Suppressor macrophage (primary cell): Measurements from ENCODE around the gene ERVK3-1.

Experiments
- DNase-seq, 4 experiments: peaks; one replicate each; pipeline ENCODE4 v3.0.0-alpha.2; 2020 to 2022

Gene ERVK3-1

DNA sequence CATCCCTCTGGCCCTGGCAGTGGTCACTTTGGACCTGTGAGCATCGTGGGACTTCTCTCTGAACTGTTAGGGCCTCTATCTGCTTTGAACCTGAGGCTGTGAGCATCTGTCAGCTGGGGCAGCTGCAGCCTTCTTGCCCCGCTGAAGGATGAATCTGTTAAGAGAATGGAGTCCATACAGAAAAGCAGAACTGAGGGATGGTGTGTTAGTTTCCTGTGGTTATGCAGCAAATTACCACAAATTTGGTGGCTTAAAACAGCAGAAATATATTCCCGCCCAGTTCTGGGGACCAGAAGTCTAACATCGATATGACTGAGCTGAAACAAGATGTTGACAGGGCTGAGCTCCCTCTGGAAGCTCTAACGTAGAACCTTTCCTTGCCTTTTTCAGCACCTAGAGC is 59.0 kb downstream of the ERVK3-1 start:
- peak; percentile 21 to 59 (median 46) for DNase-seq
